Smooth muscle cell of trachea (primary cell): ENCODE measurements around the gene ODC1. TPM values are rescaled to one million over a fixed set of nuclear protein-coding genes. Genes with fewer than 3 reads are reported as not detected.

Source experiments
- total RNA-seq: library from RNA; depleted of rRNA; stranded (reverse); fragments of >200 nt; gene quantifications from 2 replicates; pipeline ENCODE4 v1.2.1, GENCODE V29; 2014

ODC1 gene
- total RNA-seq, result 96.6 and 147 TPM in 2 replicates

DNA sequence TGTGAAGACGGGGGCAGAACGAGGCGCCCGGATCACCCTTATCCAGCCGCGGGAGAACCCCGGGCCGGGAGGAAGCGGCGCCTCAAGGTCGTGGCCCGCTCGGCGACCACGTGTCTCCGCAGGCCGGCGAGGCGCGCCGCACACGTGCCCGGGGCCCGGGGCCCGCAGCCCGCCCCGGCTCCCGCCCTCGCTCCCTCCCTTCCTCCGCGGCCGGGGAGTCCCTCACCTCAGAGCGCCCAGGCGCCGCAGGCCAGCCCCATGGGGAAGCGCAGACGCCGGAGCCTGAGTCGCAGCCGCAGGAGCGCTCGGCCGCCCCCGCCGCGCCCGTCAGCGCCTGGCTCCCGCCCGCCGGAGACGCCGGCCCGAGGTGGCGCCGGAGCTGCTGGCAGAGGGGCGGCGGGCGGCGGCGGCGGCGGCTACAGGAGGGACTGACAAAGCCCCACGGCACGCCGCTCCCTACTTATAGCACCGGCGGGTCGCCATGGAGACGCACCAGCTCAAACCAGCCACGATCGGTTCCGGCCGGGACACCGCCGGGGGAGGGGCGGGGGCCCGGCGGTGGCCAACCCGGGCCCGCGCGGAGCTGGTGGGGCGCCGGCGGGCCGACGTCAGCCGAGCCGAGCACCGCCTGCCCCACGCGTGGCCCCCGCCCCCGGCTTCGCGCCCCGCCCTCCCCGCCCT lies at the start of gene ODC1:
Gene ODC1, minus strand, starts transcription at position 433 of the 681 bp plus-strand sequence. CDS start 3,295 bp downstream, outside the sequence.

Other genes with a start within 250 kb of the ODC1 start
- gene HPCAL1, start 145.4 kb downstream of the ODC1 start, total RNA-seq, result 16.6 and 42.5 TPM in 2 replicates
- 34.7 and 38.5 TPM in 2 replicates for gene NOL10, start 241.6 kb upstream of the ODC1 start, total RNA-seq